Esophagus mucosa (tissue), 1 donor: ENCODE results near the gene PPP2R2C. TPM values are rescaled to one million over a fixed set of nuclear protein-coding genes. Genes with fewer than 3 reads are reported as not detected.
A peak's percentile ranks its signal among the peaks of the same experiment; 100 is the strongest.

Experiments
- ATAC-seq: fragments of 200-7000 bp; cut with Tn5 transposase; one replicate; pipeline ENCODE4 v1.9.1; 2020
- total RNA-seq: library from RNA; stranded (reverse); gene quantifications from one replicate; pipeline ENCODE4 v1.2.4, GENCODE V29; 2023
- donor health status: DM: yes; HTN: yes; CAD: no.

The PPP2R2C gene
- total RNA-seq, 1 donor from 2014 or later, result 65.7 TPM

DNA sequence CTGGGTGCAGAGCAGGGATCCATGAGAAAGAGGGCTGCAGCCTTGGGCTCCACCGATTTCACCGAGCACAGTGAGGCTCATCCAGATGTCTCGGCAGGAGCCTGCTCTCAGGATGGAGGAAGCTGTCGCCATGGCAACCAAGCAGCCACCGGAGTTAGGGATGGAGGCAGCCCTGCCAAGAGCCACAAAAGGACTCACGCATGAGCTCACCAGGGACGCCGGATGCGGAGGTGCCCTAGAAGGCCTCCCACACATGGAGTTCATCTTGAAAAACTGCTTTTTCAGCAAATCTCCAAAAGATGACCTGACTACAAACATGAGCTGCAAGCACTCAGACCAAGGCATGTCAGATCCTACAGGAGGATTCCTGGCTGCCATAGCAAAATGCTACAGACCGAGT is 112.0 kb downstream of the PPP2R2C start:
- ATAC-seq, result no peak

- no peak for ATAC-seq
These were observed 112.7 kb downstream of the PPP2R2C start for GRCh38 chr4:6359536-6360308.

DNA sequence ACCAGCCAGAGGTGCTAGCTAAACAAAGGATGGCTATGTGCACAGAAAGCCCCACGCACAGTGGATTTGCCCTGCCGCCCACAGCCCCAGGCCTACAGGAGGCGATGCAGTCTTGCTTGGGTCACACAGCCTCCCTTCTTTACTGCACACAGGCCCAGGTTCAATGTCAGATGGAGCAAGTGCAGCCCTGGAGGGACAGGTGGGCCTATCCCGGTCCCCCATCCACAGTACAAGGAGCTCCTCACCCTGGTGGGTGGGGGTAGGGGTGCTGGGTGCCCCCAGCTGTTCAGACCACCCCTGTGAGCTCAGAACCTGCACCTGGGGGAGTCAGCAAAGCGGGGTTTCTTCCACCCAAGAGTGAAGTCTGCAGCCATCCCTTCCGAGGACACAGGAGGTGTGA is 114.9 kb downstream of the PPP2R2C start:
- peak; percentile 27 for ATAC-seq

- ATAC-seq, result no peak
These were observed 116.3 kb downstream of the PPP2R2C start for GRCh38 chr4:6356076-6356560.

DNA sequence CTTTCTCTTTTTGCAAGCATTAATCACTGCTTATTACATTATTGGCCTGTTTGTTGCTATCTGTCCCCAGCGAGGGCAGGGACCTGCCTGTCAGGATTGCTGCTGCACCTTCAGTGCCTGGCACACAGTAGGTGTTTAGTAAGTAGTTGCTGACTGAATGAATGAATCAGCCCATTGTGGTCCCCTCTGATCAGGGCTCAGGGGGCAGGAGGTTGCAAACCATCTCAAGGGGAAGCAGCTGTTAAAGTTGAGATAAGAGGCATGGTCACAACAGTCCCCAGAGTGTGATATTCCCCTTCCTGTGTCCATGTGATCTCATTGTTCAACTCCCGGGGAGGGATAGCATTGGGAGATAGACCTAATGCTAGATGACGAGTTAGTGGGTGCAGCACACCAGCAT is 117.4 kb downstream of the PPP2R2C start:
- ATAC-seq, result no peak

GRCh38 chr4:6354626-6355025 is 117.8 kb downstream of the PPP2R2C start:
- no peak for ATAC-seq

DNA sequence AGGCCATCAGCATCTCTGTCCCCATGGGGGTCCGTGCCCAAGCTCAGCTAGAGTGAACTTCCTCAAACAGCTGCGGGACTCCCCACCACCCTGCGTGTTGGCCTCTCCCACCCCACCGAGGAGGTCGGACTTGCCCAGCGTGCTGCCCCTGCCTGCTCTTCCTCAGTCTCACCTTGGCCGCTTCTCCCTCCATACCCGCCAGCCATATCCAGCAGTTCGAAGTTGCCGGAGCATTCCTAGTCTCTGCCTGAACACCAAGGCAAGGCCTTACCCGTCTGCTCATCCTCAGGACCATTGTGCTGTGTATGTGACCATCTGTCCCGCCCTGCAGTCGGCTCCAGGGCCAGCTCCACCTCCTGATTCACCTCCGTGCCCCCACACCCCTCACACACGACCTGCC is 118.3 kb downstream of the PPP2R2C start:
- ATAC-seq, result no peak

DNA sequence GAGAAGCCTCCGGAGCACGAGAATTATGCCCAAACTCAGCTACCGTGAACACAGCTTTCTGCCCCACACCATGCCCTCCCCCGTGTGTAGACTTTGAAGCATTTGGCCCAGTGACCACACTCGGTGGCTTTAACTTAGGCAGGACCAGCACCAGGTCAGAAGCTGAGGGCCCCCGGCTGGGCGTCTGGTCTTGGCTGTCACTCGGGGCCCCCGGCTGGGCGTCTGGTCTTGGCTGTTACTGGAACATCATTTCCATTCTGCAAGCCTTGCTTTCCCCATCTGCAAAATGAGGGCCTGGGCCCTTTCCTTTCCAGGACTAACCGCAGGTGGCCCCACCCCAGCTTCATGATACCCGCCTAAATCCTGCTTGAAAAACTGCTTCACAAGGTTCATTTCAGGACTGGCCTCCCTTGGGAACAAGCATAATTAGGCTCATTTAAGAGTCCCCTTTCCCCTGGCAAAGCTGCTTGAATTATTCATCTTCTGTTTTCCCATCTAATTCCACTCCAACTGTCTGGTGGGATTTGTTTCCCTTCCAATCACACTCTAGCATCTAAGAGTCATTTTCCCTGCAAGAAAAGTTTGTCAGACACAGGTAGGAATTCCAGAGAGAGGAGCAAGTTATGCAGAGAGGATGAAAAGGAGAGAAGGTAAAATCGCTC is 120.3 kb downstream of the PPP2R2C start:
- ATAC-seq, result no peak

DNA sequence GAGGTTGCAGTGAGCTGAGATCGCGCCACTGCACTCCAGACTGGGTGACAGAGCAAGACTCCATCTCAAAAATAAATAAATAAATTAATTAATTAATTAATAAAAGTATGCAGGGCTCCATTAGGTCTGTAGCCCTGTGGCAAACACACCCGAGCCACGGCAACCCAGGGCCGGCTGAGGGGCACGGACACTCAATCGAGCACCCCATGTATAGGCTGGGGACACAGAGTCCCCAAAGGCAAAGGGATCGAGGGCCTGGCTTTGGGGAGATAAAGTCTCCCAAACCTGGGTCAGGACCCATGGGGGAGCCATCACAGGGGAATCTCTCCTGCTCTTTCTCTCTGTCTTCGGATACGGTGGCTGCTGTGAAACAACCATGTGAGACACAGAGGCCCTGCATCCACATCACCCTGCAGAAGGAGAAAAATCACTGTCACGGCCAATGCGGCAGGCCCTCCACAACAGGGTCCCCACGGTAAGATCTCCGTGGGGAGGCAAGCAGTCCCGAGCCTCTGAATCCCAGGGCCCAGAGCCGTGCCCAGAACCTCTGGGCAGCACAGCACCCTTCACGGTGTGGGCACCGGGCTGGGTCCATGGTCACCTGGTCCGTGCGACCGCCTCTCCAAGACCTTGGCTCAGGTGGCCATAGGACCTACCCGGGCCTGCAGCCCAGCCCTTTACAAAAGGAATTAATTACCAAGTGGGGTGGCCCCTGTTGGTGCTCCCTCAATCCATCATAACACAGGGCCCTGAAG is 121.0 kb downstream of the PPP2R2C start:
- no peak for ATAC-seq

DNA sequence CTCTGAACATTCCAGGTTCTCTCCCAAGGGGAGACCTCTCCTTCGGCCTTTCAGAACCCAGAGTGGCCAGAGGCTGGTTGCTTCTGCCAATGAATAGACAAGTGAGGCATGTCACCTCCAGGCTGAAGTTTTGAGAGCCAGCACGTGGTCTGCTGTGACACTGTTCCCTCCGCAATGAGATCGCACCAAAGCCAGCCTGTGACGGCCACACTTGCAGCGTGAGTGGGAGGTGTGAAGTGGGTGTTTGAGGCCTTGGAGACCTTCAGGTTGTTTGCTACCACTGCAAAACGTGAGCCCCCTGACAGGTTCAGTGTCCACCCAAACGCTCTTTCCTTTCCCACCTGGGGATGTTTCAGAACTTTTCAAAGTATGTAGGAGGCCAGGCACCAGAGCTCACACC is 121.8 kb downstream of the PPP2R2C start:
- ATAC-seq, result no peak

- ATAC-seq, result no peak
These were observed 122.4 kb downstream of the PPP2R2C start for GRCh38 chr4:6349896-6350603.

DNA sequence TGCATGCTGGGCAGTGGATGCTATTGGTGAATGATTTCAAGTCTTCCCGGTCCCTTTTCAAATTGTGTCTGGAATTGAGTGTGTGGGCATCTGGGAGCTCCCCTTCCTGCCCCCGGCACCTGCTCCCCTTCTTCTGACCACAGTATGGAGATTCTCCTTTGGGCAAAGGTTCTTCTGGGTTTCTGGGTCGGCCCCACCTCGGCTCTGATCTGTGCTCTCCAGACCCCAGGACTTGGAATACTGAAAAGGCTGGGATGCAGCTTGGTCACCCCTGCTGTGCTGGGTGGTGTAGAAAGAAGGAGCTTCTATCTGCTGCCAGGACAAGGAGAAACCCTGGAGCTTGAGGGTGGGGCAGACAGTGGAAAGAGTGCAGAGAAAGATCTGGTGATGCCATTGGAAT is 124.0 kb downstream of the PPP2R2C start:
- ATAC-seq, result no peak

GRCh38 chr4:6347511-6348045 is 124.8 kb downstream of the PPP2R2C start:
- ATAC-seq, result no peak

DNA sequence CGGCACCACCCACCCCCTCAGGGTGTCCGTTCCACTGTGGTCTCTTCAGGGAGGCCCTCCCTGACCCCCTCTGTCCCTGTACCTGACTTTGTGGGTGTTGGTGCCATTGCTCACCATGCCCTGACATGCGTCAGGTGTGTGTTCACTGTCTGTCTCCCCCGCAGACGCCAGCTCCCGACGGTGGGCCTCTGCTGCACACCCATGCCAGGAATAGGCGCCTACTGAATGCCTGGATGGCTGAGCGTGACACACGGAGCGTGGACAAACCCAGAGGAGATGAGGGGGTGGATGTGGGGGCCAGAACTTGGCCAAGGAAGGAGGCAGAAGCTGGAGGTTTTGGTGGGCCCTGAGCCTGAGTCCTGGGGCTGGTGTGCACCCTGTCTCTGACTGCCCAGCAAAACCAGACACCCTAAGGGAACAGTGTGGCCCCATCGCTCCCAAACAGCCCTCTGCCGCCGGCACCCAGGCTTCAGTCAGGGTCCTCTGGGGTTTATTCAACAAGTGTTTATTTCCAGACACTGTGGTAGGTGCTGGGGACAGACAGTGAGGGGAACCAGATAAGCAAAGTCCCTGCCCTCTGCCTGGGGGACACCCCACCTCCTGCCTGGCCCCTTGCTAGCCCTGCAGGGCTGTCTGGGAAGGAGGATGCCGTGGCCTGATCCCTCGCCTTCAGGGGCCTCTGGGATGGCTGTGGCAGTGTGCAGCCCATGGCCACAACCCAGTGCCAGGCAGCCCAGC is 125.9 kb downstream of the PPP2R2C start:
- ATAC-seq, result no peak

GRCh38 chr4:6345866-6346265 is 126.5 kb downstream of the PPP2R2C start:
- ATAC-seq, result no peak

- no peak for ATAC-seq
These were observed 127.2 kb downstream of the PPP2R2C start for GRCh38 chr4:6345096-6345830.

- ATAC-seq, result peak; percentile 91
These were observed 128.4 kb downstream of the PPP2R2C start for GRCh38 chr4:6343939-6344408.

GRCh38 chr4:6342530-6343293 is 129.7 kb downstream of the PPP2R2C start:
- ATAC-seq, result no peak

DNA sequence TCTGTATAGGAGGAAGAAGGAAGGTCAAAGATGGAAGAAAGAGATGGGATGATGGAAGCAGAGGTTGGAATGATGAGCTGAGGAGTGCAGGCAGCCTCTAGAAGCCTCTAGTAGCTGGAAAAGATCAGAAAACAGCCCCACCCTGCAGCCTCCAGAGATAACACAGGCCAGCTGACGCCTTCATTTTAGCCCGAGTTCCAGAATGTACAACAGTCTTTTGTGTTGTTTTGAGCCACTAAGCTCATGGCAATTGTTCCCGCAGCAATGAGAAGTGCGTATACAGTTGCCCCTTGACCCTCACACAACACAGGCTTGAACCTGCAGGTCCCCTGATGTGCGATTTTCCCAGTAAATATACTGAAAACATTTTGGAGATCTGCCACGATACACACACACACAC is 130.7 kb downstream of the PPP2R2C start:
- no peak for ATAC-seq

GRCh38 chr4:6340446-6341015 is 131.9 kb downstream of the PPP2R2C start:
- no peak for ATAC-seq
